WI38 (cell line): ENCODE results near the gene RNH1.

Source experiments
- H3K4me3 ChIP-seq: 2 replicates; pipeline ENCODE4 v1.5.1; 2011; ENCODE audit warnings: low read depth, mild to moderate bottlenecking, control low read depth, low read length
- TF ChIP-seq, protein P1 (sequence below): IDR thresholded peaks from 2 replicates; pipeline ENCODE4 v1.5.1; 2012; ENCODE audit warnings: low read depth, mild to moderate bottlenecking, control low read depth, low read length

RNH1 gene

DNA sequence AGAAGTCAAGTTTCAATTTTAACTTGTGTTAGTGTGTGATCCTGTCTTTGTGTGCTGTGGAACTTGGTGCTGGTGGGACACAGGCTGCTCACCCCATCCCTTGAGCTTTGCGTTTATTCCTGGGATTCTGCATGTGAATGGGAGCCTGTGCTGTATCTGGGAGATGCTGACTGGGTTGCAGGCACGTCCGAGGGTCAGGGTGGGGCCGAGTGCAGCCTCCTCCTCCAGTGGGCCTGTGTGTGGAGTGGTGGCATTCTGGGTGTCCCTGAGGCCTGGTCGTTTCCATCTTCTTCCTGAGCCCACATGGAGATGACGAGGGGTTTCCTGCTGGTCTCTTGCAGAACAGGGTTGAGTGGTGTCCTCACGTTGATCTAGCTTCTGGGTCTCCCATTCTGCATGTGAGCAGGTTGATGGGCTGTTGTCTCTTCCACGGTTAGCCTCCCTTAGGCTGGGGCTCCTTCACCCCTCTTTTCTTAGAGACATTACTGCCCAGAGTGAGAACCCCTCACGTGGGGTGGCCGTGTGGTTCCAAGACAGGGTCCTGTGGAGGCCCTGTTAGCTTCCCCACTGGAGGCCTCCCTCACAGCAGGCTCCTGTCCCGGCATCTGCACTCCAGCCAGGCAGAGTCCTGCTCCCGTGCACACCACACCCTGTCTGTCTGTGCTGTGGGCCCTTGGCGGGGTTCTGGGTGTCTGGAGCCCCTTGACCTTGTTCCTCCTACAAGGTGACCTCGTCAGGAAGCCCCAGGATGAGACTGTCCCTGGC lies 52.1 kb downstream of the RNH1 start:
- no peak overlapping the region for H3K4me3 ChIP-seq
- TF ChIP-seq, protein P1, sequence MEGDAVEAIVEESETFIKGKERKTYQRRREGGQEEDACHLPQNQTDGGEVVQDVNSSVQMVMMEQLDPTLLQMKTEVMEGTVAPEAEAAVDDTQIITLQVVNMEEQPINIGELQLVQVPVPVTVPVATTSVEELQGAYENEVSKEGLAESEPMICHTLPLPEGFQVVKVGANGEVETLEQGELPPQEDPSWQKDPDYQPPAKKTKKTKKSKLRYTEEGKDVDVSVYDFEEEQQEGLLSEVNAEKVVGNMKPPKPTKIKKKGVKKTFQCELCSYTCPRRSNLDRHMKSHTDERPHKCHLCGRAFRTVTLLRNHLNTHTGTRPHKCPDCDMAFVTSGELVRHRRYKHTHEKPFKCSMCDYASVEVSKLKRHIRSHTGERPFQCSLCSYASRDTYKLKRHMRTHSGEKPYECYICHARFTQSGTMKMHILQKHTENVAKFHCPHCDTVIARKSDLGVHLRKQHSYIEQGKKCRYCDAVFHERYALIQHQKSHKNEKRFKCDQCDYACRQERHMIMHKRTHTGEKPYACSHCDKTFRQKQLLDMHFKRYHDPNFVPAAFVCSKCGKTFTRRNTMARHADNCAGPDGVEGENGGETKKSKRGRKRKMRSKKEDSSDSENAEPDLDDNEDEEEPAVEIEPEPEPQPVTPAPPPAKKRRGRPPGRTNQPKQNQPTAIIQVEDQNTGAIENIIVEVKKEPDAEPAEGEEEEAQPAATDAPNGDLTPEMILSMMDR = no peak

DNA sequence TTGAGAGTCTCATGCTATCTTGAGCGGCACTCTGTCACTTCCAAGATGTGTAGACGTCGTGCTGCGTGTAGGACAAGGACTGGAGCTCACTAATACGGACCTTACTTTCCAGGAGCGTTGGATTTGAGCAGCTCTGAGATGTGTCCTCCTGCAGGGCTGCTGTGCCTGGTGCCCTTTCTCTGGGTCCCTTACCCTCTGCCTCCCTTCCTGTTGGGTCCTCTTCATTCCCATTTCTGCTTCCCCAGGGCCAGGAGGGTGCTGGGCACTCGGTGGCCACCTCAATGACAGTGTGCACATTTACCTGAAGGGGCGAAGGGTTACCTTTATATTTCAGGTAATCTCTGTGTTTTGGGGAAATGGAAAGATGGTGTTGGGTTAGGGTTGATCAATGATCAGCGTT lies 53.0 kb downstream of the RNH1 start:
- TF ChIP-seq, protein P1 = no peak
- H3K4me3 ChIP-seq = no peak overlapping the region

DNA sequence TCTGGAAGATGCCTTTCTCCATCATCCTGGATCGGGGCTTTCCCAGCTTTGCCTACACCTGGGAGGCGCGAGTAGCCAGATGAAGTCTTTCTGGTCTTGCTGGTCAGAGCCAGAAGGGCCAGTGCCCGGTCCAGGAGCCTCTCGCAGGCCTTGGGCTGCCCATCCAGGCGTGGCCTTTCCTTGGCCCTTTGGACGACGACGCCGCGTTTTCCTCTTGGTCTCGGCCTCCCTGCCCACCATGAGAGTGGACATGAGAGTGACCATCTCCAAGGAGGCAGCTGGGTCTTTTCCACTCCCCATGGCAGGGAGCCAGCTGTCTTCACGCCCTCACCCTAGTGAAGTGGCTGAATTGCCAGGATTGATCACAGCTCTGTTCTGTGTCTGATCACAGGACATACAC lies 53.5 kb downstream of the RNH1 start:
- no peak overlapping the region for H3K4me3 ChIP-seq
- TF ChIP-seq, protein P1 = no peak

DNA sequence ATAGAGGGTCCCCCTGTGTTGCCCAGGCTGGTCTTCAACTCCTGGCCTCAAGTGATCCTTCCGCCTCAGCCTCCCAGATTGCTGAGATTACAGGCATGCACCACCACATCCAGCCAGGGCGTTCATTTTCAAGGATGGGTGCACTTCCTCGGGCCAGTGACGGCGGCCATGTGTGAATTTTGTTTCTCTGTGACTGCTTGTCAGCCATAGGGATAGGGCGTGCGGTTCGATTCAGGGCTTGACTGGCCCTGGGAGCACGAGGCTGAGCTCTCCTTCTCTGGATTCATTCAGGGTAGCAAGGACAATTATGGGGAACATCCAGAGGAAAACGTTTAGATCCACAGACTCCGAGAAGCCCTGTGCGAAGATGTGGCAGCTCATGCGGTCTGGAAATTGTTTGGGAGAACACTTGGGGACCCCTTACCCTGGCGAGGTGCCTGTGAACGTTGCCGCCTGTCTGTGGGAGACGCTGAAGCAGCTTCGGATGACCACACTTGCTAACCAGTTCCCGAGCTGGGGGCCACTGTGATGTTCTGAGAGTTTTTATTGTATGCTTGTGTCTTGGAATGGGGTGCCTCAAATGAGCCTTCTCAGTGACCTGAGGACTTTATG lies 54.0 kb downstream of the RNH1 start:
- H3K4me3 ChIP-seq = no peak overlapping the region
- TF ChIP-seq, protein P1 = no peak

DNA sequence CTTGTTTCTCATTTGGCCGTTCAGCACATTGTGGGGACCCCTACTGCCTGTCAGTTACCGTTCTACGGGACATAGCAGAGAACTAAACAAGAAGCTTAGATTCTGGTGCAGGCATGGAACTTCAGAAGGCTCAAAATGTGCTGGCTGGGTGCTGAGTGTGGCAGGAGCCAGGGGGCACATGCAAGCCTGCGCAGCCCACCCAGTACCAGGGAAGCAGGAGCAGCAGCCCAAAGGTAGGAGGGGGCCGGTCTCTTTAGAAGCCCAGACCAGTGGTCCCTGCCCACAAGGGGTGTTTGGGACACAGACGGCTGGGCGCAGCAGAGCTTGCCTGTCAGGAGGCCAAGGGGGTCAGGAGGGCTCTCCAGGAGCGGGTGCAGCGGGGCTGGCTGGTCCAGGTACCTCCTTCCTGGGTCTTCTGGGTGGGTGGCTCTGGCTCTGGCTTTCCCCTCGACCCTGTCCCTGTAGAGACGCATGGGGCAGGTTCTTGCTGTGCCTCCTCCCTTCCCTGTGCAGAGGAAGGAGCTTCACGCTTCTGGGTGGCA lies 54.8 kb downstream of the RNH1 start:
- TF ChIP-seq, protein P1 = no peak
- H3K4me3 ChIP-seq = no peak overlapping the region

DNA sequence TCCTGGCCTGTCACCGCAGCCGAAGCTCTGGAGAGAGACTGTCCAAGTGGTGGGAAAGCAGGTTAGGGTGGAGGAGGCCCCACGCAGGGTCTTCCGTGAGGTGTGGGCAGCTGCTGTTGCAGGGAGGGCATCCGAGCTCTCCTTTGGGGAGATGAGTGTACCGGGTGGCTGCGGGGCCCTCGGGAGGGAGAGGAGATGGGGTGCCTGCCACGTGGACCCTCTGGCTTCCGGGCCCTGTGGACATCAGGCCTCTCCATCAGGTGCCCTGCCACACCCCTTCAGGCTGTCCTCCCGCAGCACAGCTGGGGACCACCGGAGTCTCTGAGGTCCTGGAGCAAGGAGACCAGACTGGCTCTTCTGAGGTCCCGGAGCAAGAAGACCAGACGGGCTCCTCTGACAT lies 55.3 kb downstream of the RNH1 start:
- TF ChIP-seq, protein P1 = no peak
- peak overlapping the region; percentile 85 for H3K4me3 ChIP-seq

DNA sequence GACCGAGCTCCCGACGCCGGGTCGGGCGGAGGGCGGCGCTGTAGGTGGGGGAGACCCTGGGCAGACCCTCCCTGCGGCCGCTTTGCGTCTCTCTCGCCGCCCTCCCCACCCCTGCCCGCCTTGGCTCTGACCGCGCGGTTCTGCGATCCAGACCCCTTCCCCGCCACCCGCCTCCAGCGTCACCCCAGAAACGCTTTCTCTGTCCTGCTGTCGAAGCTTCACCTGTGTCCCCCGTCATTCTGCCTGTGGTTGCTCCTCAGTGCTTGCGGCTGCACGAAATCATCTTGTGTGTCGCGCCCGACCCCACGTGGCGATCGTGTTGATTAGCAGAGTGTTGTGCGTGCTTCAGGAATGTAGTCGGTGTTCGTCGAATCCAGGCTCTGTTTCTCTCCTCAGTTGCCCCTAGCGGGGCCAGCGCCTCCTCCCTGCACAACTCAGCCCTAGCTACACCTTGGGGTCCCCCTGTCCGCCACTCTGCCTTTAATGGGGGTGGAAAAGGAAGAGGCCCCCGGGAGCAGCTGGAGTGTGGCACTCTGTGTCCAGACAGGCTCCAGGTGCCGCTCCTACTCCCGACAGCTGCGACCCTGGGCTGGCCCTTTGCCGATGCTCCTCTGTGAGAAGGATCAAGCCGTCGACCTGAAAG lies 56.1 kb downstream of the RNH1 start:
- TF ChIP-seq, protein P1 = no peak
- peak overlapping the region; percentile 85 for H3K4me3 ChIP-seq
